Activated CD8-positive, alpha-beta T cell treated with anti-CD3 and anti-CD28 coated beads for 36 hours (primary cell): ENCODE results near the gene BCL2. TPM values are rescaled to one million over a fixed set of nuclear protein-coding genes. Genes with fewer than 3 reads are reported as not detected.
A peak's percentile ranks its signal among the peaks of the same experiment; 100 is the strongest.

ENCODE experiments used
- ATAC-seq: fragments of 200-7000 bp; cut with Tn5 transposase; one replicate; pipeline ENCODE4 v1.10.0; 2021; ENCODE audit warnings: mild to moderate bottlenecking, moderate library complexity
- CTCF ChIA-PET: fragments of 350-600 bp; sonication (Branson Sonifier 250); formaldehyde crosslinking; loops from one replicate; lab custom pipeline; 2021; ENCODE audit warnings: antibody characterized with exemption; lab: Charles Lee
- POLR2A ChIA-PET: fragments of 350-600 bp; sonication (Branson Sonifier 250); formaldehyde crosslinking; loops from one replicate; lab custom pipeline; 2021; ENCODE audit warnings: antibody characterized with exemption; lab: Charles Lee
- DNase-seq: peaks from one replicate; pipeline ENCODE4 v3.0.0-alpha.2; 2020
- H3K27ac Mint-ChIP-seq: one replicate; pipeline ENCODE4 v1.8.0; 2021; ENCODE audit warnings: mild to moderate bottlenecking, mixed read lengths
- H3K27me3 Mint-ChIP-seq: one replicate; pipeline ENCODE4 v1.8.0; 2021; ENCODE audit warnings: mixed read lengths
- H3K36me3 Mint-ChIP-seq: one replicate; pipeline ENCODE4 v1.8.0; 2021; ENCODE audit warnings: low read depth, mixed read lengths
- H3K4me1 Mint-ChIP-seq: one replicate; pipeline ENCODE4 v1.8.0; 2021; ENCODE audit warnings: low read depth, mixed read lengths
- H3K4me3 Mint-ChIP-seq: one replicate; pipeline ENCODE4 v1.8.0; 2021; ENCODE audit warnings: mild to moderate bottlenecking, moderate library complexity, mixed read lengths
- H3K9me3 Mint-ChIP-seq: one replicate; pipeline ENCODE4 v1.8.0; 2021; ENCODE audit warnings: mixed read lengths
- intact Hi-C: fragments of 100-400 bp; cut with micrococcal nuclease; formaldehyde crosslinking; loops from one replicate; pipeline ENCODE4 v1.10.0; 2022
- total RNA-seq, 2 experiments: library from RNA; stranded (reverse); gene quantifications; one replicate each; pipeline ENCODE4 v1.2.3, GENCODE V29; 2021
- TF ChIP-seq, protein P1 (sequence below): fragments of 200-600 bp; IDR thresholded peaks from one replicate; pipeline ENCODE4 v1.8.0; 2022; ENCODE audit warnings: antibody characterized with exemption, mild to moderate bottlenecking

BCL2 gene
- total RNA-seq, 2 experiments from 2014 or later = 104 to 107 TPM

DNA sequence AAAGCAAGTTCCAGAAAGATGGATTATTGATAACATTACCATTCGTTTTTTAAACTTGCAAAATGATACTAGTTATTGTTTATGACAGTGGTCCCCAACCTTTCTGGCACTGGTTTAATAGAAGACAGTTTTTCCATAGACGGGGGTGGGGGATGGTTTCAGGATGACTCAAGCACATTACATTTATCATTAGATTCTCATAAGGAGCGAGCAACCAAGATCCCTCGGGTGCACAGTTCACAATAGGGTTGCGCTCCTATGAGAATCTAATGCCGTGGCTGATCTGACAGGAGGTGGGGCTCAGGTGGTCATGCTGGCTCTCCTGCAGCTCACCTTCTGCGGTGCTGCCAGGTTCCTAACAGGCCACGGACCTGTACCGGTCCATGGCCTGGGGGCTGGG, 86.2 kb downstream of the BCL2 start:
- H3K4me1 Mint-ChIP-seq = peaks cover 89% of the 10 kb centered on the region
- ChIA-PET POLR2A (interaction anchor here (1.0 to 1.5 kb wide), 2 partner anchors 8 to 15 kb away, joined by 4 to 6 read pairs; no protein-coding TSS in a partner anchor), CTCF (interaction anchor here (0.8 to 1.5 kb wide), 2 partner anchors 8 to 84 kb away, joined by 3 read pairs; no protein-coding TSS in a partner anchor)
- intact Hi-C loops = no loop called here
- H3K9me3 Mint-ChIP-seq = peaks cover 26% of the 10 kb centered on the region
- peak overlapping the region; percentile 52 for H3K4me3 Mint-ChIP-seq
- DNase-seq (peak; percentile 79), ATAC-seq (peak; percentile 51)
- TF ChIP-seq, protein P1, sequence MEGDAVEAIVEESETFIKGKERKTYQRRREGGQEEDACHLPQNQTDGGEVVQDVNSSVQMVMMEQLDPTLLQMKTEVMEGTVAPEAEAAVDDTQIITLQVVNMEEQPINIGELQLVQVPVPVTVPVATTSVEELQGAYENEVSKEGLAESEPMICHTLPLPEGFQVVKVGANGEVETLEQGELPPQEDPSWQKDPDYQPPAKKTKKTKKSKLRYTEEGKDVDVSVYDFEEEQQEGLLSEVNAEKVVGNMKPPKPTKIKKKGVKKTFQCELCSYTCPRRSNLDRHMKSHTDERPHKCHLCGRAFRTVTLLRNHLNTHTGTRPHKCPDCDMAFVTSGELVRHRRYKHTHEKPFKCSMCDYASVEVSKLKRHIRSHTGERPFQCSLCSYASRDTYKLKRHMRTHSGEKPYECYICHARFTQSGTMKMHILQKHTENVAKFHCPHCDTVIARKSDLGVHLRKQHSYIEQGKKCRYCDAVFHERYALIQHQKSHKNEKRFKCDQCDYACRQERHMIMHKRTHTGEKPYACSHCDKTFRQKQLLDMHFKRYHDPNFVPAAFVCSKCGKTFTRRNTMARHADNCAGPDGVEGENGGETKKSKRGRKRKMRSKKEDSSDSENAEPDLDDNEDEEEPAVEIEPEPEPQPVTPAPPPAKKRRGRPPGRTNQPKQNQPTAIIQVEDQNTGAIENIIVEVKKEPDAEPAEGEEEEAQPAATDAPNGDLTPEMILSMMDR = no peak
- peaks cover 78% of the 10 kb centered on the region for H3K36me3 Mint-ChIP-seq
- no peaks in the 10 kb centered on the region for H3K27me3 Mint-ChIP-seq
- peak overlapping the region; percentile 85 for H3K27ac Mint-ChIP-seq

DNA sequence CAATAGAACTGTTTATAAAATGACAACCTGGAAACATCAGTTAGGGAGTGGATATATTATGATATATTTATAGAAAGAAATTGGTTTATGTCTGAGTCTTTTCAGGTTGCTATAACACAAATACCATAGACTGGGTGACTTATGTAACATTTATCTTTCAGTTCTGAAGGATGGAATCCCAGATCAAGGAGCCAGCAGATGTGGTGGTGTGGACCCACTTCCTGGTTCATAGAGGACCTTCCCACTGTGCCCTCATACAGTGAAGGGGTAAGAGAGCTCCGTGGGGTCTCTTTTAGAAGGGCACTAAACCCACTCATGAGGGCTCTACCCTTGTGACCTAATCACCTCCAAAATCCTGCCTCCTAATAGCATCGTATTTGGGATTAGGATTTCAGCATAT, 86.7 kb downstream of the BCL2 start:
- CTCF ChIA-PET = no interaction called here
- no peaks in the 10 kb centered on the region for H3K27me3 Mint-ChIP-seq
- intact Hi-C loops = no loop called here
- peaks cover 26% of the 10 kb centered on the region for H3K9me3 Mint-ChIP-seq
- no peak for DNase-seq
- ATAC-seq = no peak
- H3K27ac Mint-ChIP-seq = peak overlapping the region; percentile 85
- TF ChIP-seq, protein P1 = no peak
- POLR2A ChIA-PET = interaction anchor here (1.0 kb wide), 1 partner anchor 15 kb away, joined by 4 read pairs; no protein-coding TSS in a partner anchor
- peaks cover 78% of the 10 kb centered on the region for H3K36me3 Mint-ChIP-seq
- H3K4me3 Mint-ChIP-seq = peak overlapping the region; percentile 21
- peaks cover 89% of the 10 kb centered on the region for H3K4me1 Mint-ChIP-seq

DNA sequence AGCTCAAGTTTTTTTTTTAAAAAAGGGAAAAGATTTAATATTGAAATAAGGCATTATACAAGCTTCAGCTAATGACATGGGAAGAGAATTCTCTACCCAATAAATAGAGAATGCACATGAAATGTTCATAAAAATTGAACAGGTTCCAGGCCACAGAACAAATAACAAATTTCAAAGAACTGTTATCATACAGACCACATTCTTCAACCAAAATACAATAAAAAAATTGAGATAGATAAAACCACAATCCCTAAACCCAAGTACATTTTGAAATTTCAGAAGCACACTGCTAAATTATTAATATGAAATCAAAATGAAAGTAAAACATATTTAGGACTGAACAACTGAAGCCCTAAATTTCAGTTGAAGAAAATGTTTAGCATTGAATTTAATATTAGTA, 89.6 kb downstream of the BCL2 start:
- CTCF ChIA-PET = interaction anchor here (1.2 kb wide), 1 partner anchor 88 kb away, joined by 3 read pairs; no protein-coding TSS in a partner anchor
- DNase-seq (no peak), ATAC-seq (no peak)
- TF ChIP-seq, protein P1 = no peak
- H3K27ac Mint-ChIP-seq = peak overlapping the region; percentile 83
- intact Hi-C loops = no loop called here
- H3K36me3 Mint-ChIP-seq = peaks cover 68% of the 10 kb centered on the region
- peaks cover 12% of the 10 kb centered on the region for H3K9me3 Mint-ChIP-seq
- no peaks in the 10 kb centered on the region for H3K27me3 Mint-ChIP-seq
- peaks cover 80% of the 10 kb centered on the region for H3K4me1 Mint-ChIP-seq
- POLR2A ChIA-PET = interaction anchor here (0.7 kb wide), 1 partner anchor 18 kb away, joined by 3 read pairs; no protein-coding TSS in a partner anchor
- H3K4me3 Mint-ChIP-seq = peak overlapping the region; percentile 36

DNA sequence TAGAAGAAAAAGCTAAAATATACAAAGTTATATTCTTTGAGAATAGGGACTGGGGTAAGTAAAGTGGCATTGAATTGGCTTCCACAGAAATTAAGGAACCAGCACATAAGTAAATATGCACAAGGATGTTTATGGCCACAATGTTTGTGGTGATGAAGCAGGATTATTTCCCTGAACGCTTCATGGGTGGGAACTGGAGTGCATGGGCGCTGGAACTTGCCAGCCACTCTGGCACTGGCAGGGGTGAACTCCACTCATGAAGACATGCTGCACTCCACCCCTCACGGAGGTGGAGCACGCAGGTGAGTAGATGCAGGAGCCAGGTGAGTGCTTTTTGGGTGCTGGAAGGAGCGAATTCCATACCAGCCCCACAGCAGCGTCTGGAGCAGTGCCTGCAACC, 94.1 kb downstream of the BCL2 start:
- ChIA-PET POLR2A (interaction anchor here (0.7 to 1.6 kb wide), 7 partner anchors 9 to 68 kb away, joined by 3 to 7 read pairs (median 4); no protein-coding TSS in a partner anchor), CTCF (interaction anchor here (0.7 to 1.8 kb wide), 6 partner anchors 9 to 94 kb away, joined by 3 to 7 read pairs (median 3); no protein-coding TSS in a partner anchor)
- H3K36me3 Mint-ChIP-seq = peaks cover 72% of the 10 kb centered on the region
- H3K27ac Mint-ChIP-seq = peak overlapping the region; percentile 17
- DNase-seq = no peak
- no peak overlapping the region for H3K4me3 Mint-ChIP-seq
- no peak for ATAC-seq
- peaks cover 81% of the 10 kb centered on the region for H3K4me1 Mint-ChIP-seq
- intact Hi-C loops = no loop called here
- TF ChIP-seq, protein P1 = no peak
- H3K9me3 Mint-ChIP-seq = peaks cover 6% of the 10 kb centered on the region
- H3K27me3 Mint-ChIP-seq = no peaks in the 10 kb centered on the region

DNA sequence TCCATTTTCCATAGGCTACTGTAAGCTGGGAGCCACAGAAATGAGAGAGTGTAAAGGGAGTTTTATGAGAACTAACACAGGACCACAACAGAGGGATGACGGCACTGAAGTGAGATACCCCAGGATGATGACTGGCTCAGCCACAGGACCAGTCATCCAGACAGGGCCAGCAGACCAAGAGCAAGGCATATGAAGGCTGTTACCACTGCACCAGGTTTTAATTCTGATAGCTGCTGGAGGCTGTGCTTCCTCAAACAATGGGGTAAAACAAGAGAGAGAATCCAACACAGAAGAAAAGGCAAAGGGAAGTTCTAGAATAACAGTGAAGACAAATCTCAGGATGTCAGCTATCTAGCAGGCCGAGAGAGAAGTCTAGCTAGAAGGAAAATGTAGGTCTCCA, 94.9 kb downstream of the BCL2 start:
- POLR2A ChIA-PET = interaction anchor here (0.6 to 1.6 kb wide), 9 partner anchors 8 to 95 kb away, joined by 3 to 7 read pairs (median 4); partner anchors contain the start of gene BCL2
- ATAC-seq = peak; percentile 97
- peak overlapping the region; percentile 80 for H3K27ac Mint-ChIP-seq
- peaks cover 82% of the 10 kb centered on the region for H3K4me1 Mint-ChIP-seq
- intact Hi-C loops = no loop called here
- peaks cover 6% of the 10 kb centered on the region for H3K9me3 Mint-ChIP-seq
- TF ChIP-seq, protein P1 = no peak
- peaks cover 74% of the 10 kb centered on the region for H3K36me3 Mint-ChIP-seq
- H3K27me3 Mint-ChIP-seq = no peaks in the 10 kb centered on the region
- H3K4me3 Mint-ChIP-seq = peak overlapping the region; percentile 22
- CTCF ChIA-PET = interaction anchor here (0.7 to 1.8 kb wide), 7 partner anchors 10 to 93 kb away, joined by 3 to 7 read pairs (median 3); no protein-coding TSS in a partner anchor
- peak; percentile 78 for DNase-seq
